GM12878 (cell line): Measurements from ENCODE around the gene COL4A2. TPM values are rescaled to one million over a fixed set of nuclear protein-coding genes. Genes with fewer than 3 reads are reported as not detected.

Experiments
- ATAC-seq: fragments of 200-7000 bp; cut with Tn5 transposase; 3 replicates; pipeline ENCODE4 v1.9.1; 2020; ENCODE audit warnings: mild to moderate bottlenecking, moderate library complexity
- BruUV-seq: library from RNA; stranded (reverse); fragments of 400-500 nt; replicated peaks from 2 replicates; lab custom pipeline; 2021; lab: Mats Ljungman, UMichigan
- CTCF ChIA-PET: fragments of 300-600 bp; sonication (Branson Sonifier 250); formaldehyde crosslinking; extraction: SDS; loops from one replicate; lab custom pipeline; 2021; ENCODE audit warnings: inconsistent platforms; lab: Yijun Ruan, JAX
- POLR2A ChIA-PET: fragments of 350-600 bp; formaldehyde crosslinking; extraction: SDS; loops from one replicate; lab custom pipeline; 2021; ENCODE audit warnings: inconsistent platforms; lab: Charles Lee
- RAD21 ChIA-PET: fragments of 300-600 bp; sonication (Branson Sonifier 250); formaldehyde crosslinking; loops from one replicate; lab custom pipeline; 2023; ENCODE audit warnings: antibody characterized with exemption; ENCODE audit not compliant: unreplicated experiment; lab: Charles Lee
- SMC1A ChIA-PET: fragments of 300-600 bp; sonication (Branson Sonifier 250); formaldehyde crosslinking; loops from one replicate; lab custom pipeline; 2023; ENCODE audit not compliant: unreplicated experiment, uncharacterized antibody; lab: Charles Lee
- DNase-seq: peaks from one replicate; pipeline ENCODE4 v3.0.0-alpha.2; 2011; ENCODE audit warnings: low read depth, low spot score
- FAIRE-seq: peaks from 3 replicates; lab custom pipeline; 2011; peaks lifted over from hg19 to GRCh38; lab: Jason Lieb, UNC
- H2AFZ ChIP-seq: 2 replicates; pipeline ENCODE4 v1.6.0; 2011; ENCODE audit warnings: low read depth, low read length, control low read depth; ENCODE audit not compliant: control insufficient read depth
- H3K27ac ChIP-seq: 2 replicates; pipeline ENCODE4 v1.5.1; 2011; ENCODE audit warnings: control low read depth; ENCODE audit not compliant: control insufficient read depth, insufficient read depth
- H3K27me3 ChIP-seq, 2 experiments: replicated peaks in 1 of 2; 2 replicates each; pipeline versions ENCODE4 v1.6.0 to v1.6.1; 2011; ENCODE audit warnings: low read length in 1 of 2; ENCODE audit not compliant: control insufficient read depth in 2 of 2, insufficient read depth in 2 of 2
- H3K36me3 ChIP-seq, 2 experiments: 2 replicates each; pipeline ENCODE4 v1.5.1; 2011; ENCODE audit warnings: low read length in 1 of 2; ENCODE audit not compliant: control insufficient read depth in 2 of 2, insufficient read depth in 2 of 2
- H3K4me1 ChIP-seq: 2 replicates; pipeline ENCODE4 v1.6.1; 2011; ENCODE audit warnings: mild to moderate bottlenecking, low read length, moderate library complexity, mixed read lengths; ENCODE audit not compliant: control insufficient read depth, insufficient read depth
- H3K4me2 ChIP-seq: 2 replicates; pipeline ENCODE4 v1.6.0; 2011; ENCODE audit warnings: control low read depth; ENCODE audit not compliant: control insufficient read depth, insufficient read depth
- H3K4me3 ChIP-seq: fragments of 200-600 bp; sonication (generic); 2 replicates; pipeline ENCODE4 v1.5.1; 2016
- H3K79me2 ChIP-seq: 2 replicates; pipeline ENCODE4 v1.6.0; 2011; ENCODE audit warnings: low read length; ENCODE audit not compliant: control insufficient read depth, insufficient read depth
- H3K9ac ChIP-seq: 2 replicates; pipeline ENCODE4 v1.8.0; 2011; ENCODE audit warnings: low read length, control low read depth, mixed read lengths; ENCODE audit not compliant: control insufficient read depth, insufficient read depth
- H3K9me3 ChIP-seq: replicated peaks from 3 replicates; pipeline ENCODE4 v1.5.1; 2011; ENCODE audit warnings: mild to moderate bottlenecking, low read length; ENCODE audit not compliant: control insufficient read depth, insufficient read depth
- H4K20me1 ChIP-seq: 2 replicates; pipeline ENCODE4 v1.6.0; 2011; ENCODE audit not compliant: control insufficient read depth, insufficient read depth
- CHD1 ChIP-seq: IDR thresholded peaks from 2 replicates; pipeline ENCODE4 v1.6.1; 2012; ENCODE audit warnings: low read depth, low read length, improper control_type of control experiment
- CHD4 ChIP-seq: fragments of 200-600 bp; sonication (generic); IDR thresholded peaks from 2 replicates; pipeline ENCODE4 v1.6.1; 2016; ENCODE audit warnings: mild to moderate bottlenecking
- FOXM1 ChIP-seq: IDR thresholded peaks from 2 replicates; pipeline ENCODE4 v1.6.1; 2012; ENCODE audit warnings: low read depth, mild to moderate bottlenecking, inconsistent platforms, low read length, moderate library complexity
- HDAC6 ChIP-seq: fragments of 200-600 bp; sonication (generic); IDR thresholded peaks from one replicate; pipeline ENCODE4 v1.8.0; 2017; ENCODE audit warnings: antibody characterized with exemption; ENCODE audit not compliant: unreplicated experiment
- MTA3 ChIP-seq: IDR thresholded peaks from 2 replicates; pipeline ENCODE4 v1.6.1; 2012; ENCODE audit warnings: low read length, inconsistent platforms, borderline replicate concordance
- PRDM15 ChIP-seq: fragments of 450-650 bp; formaldehyde crosslinking; IDR thresholded peaks from 2 replicates; pipeline ENCODE4 v1.4.0; 2020; ENCODE audit warnings: mild to moderate bottlenecking, moderate library complexity
- SP1 ChIP-seq: IDR thresholded peaks from one replicate; pipeline ENCODE4 v1.6.1; 2011; ENCODE audit warnings: low read depth, low read length
- TCF7 ChIP-seq: IDR thresholded peaks from 2 replicates; pipeline ENCODE4 v1.6.1; 2014; ENCODE audit warnings: antibody characterized with exemption, borderline replicate concordance
- USF2 ChIP-seq: IDR thresholded peaks from 2 replicates; pipeline ENCODE4 v1.6.1; 2011; ENCODE audit warnings: low read depth, low read length, improper control_type of control experiment, borderline replicate concordance
- ZBTB11 ChIP-seq: fragments of 450-650 bp; formaldehyde crosslinking; IDR thresholded peaks from 2 replicates; pipeline ENCODE4 v1.5.0; 2022; ENCODE audit warnings: mild to moderate bottlenecking, missing genetic modification characterization
- ZNF217 ChIP-seq: fragments of 450-650 bp; IDR thresholded peaks from 2 replicates; pipeline ENCODE4 v1.6.1; 2017; ENCODE audit warnings: antibody characterized with exemption, mild to moderate bottlenecking
- WGBS: methylation state at CpG from one replicate; pipeline ENCODE4 v1.1.6; 2016; ENCODE audit warnings: low lambda C conversion rate; ENCODE audit not compliant: insufficient replicate concordance, insufficient coverage; ENCODE audit errors: missing lambda C conversion rate; 5-methylcytosine and 5-hydroxymethylcytosine counted together
- in situ Hi-C: fragments of 300-500 bp; cut with MboI; formaldehyde crosslinking; loops from 9 replicates; pipeline ENCODE4 v1.14.3; 2018; ENCODE audit warnings: mixed read lengths
- intact Hi-C: fragments of 100-400 bp; cut with micrococcal nuclease; formaldehyde crosslinking; loops from one replicate; pipeline ENCODE4 v1.14.2; 2022; ENCODE audit not compliant: unreplicated experiment
- polyA plus RNA-seq, 11 experiments: library from polyadenylated mRNA; depleted of rRNA in 4 of 11; unstranded in 6 of 11; stranded (reverse) in 5 of 11; fragments of >200 nt; fragmentation: Nextera tagmentation in 4 of 11; fragmentation: Illumina TruSeq in 1 of 11; extraction: Ambion mirVana in 4 of 11; extraction: Trizol in 1 of 11; gene quantifications; 1 replicate in 1 of 11; 2 replicates in 10 of 11; pipeline versions ENCODE4 v1.2.1 to v1.2.3, GENCODE V29; 2011 to 2016; ENCODE audit warnings: inconsistent platforms in 2 of 11, missing spikeins in 2 of 11, low read depth in 1 of 11
- total RNA-seq, 4 experiments: library from RNA; depleted of rRNA in 3 of 4; stranded (reverse); fragments of >200 nt in 3 of 4; fragmentation: Illumina TruSeq in 1 of 4; extraction: Trizol in 1 of 4; gene quantifications; 2 replicates each; pipeline versions ENCODE4 v1.2.1 to v1.2.3, GENCODE V29; 2013 to 2021
- TF ChIP-seq, protein P1 (sequence below): fragments of 450-650 bp; conservative IDR thresholded peaks from 2 replicates; pipeline ENCODE4 v1.6.1; 2017; ENCODE audit warnings: mild to moderate bottlenecking, moderate library complexity

Gene COL4A2
- total and polyA plus RNA-seq, 10 of the 15 experiments (the other 5 are each of a cell fraction or from before 2014, with no cell fraction given) = 0.16 to 1.6 (median 0.62) TPM; not detected in 3

GRCh38 chr13:110523838-110524540 is 216.9 kb downstream of the COL4A2 start:
- H3K36me3 ChIP-seq = peaks cover 4 to 5% of the 10 kb centered on the region in 2 experiments; a peak in 3 of 4 replicates
- no peak for ATAC-seq
- SMC1A ChIA-PET = interaction anchor here (2.4 to 5.9 kb wide), 3 partner anchors 15 to 69 kb away, joined by 10 to 38 read pairs (median 31); no protein-coding TSS in a partner anchor
- H3K4me2 ChIP-seq = no peak overlapping the region
- H3K79me2 ChIP-seq = no peaks in the 10 kb centered on the region
- FAIRE-seq = no peak
- CTCF ChIA-PET = interaction anchor here (1.2 to 2.5 kb wide), 3 partner anchors 9 to 65 kb away, joined by 3 to 11 read pairs (median 7); no protein-coding TSS in a partner anchor
- POLR2A ChIA-PET = interaction anchor here (1.5 kb wide), 1 partner anchor 9 kb away, joined by 4 read pairs; no protein-coding TSS in a partner anchor
- no peak overlapping the region for H2AFZ ChIP-seq
- WGBS = 64% methylated on average over 17 of the region's 17 CpGs
- H4K20me1 ChIP-seq = no peaks in the 10 kb centered on the region
- in situ Hi-C loops = no loop called here
- no peak for DNase-seq
- H3K27me3 ChIP-seq = no peaks in the 10 kb centered on the region
- no peak overlapping the region for H3K27ac ChIP-seq
- intact Hi-C loops = no loop called here
- RAD21 ChIA-PET = interaction anchor here (1.6 to 3.2 kb wide), 2 partner anchors 9 to 69 kb away, joined by 4 to 28 read pairs; no protein-coding TSS in a partner anchor
- no peak overlapping the region for H3K9ac ChIP-seq
- H3K9me3 ChIP-seq = no peaks in the 10 kb centered on the region
- H3K4me3 ChIP-seq = no peak overlapping the region
- H3K4me1 ChIP-seq = peaks cover 18% of the 10 kb centered on the region
- no TSS peak for BruUV-seq
- TF ChIP-seq CHD4 = no peak
- no peak for TF ChIP-seq ZBTB11 (CRISPR knock-in tag)
- no peak for TF ChIP-seq FOXM1
- TF ChIP-seq HDAC6 = no peak
- TF ChIP-seq USF2 = no peak
- TF ChIP-seq SP1 = no peak
- no peak for TF ChIP-seq PRDM15 (CRISPR knock-in tag)
- no peak for TF ChIP-seq CHD1
- TF ChIP-seq, protein P1, sequence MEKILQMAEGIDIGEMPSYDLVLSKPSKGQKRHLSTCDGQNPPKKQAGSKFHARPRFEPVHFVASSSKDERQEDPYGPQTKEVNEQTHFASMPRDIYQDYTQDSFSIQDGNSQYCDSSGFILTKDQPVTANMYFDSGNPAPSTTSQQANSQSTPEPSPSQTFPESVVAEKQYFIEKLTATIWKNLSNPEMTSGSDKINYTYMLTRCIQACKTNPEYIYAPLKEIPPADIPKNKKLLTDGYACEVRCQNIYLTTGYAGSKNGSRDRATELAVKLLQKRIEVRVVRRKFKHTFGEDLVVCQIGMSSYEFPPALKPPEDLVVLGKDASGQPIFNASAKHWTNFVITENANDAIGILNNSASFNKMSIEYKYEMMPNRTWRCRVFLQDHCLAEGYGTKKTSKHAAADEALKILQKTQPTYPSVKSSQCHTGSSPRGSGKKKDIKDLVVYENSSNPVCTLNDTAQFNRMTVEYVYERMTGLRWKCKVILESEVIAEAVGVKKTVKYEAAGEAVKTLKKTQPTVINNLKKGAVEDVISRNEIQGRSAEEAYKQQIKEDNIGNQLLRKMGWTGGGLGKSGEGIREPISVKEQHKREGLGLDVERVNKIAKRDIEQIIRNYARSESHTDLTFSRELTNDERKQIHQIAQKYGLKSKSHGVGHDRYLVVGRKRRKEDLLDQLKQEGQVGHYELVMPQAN = no peak
- TF ChIP-seq TCF7 = no peak
- no peak for TF ChIP-seq ZNF217
- no peak for TF ChIP-seq MTA3
